ENCODE data around the gene RCCD1.
A peak's percentile ranks its signal among the peaks of the same experiment; 100 is the strongest.

The RCCD1 gene

GRCh38 chr15:90934949-90935751 lies 19.5 kb upstream of the RCCD1 start, which contains the start of gene UNC45A:
Gene UNC45A, plus strand, starts transcription at chr15:90935285. Its CDS starts 40 bp downstream, at chr15:90935325.
- no peak for TF ChIP-seq EP300 (IDR thresholded peaks at IDR 0.05; ENCODE audit: borderline replicate concordance)
- TF ChIP-seq ZBTB7A (IDR thresholded peaks at IDR 0.05; ENCODE audit: low read depth), result peak; percentile 89
- TF ChIP-seq FOXM1 (IDR thresholded peaks at IDR 0.05; ENCODE audit: borderline replicate concordance, low read depth), result 0 out of 2 replicates have a peak, but pooled peaks have one; percentile 36
- TF ChIP-seq TAF1 (IDR thresholded peaks at IDR 0.05; ENCODE audit: low read depth), result peak; percentile 83; the same call in 1 of the 2 replicates

DNA sequence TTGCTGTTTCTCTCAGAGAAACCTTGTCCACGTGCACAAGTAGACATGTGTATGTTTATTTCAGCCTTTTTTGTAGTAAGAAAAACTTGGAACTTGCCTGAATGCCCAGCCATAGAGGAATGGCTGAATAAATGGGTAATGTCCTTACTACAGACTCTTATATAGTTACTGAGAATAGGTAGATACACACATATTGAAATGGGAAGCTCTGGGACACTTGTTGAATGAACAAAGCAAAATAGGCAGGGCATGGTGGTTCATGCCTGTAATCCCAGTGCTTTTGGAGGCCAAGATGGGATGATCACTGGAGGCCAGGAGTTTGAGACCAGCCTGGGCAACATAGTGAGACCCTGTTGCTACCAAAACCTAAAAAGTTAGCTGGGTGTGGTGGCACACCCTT lies 17.9 kb upstream of the RCCD1 start:
- TF ChIP-seq TAF1 (IDR thresholded peaks at IDR 0.05; ENCODE audit: low read depth), result no peak

- TF ChIP-seq EP300 (IDR thresholded peaks at IDR 0.05; ENCODE audit: borderline replicate concordance) (no peak), NFIC (IDR thresholded peaks at IDR 0.05) (no peak), CREB1 (IDR thresholded peaks at IDR 0.05; ENCODE audit: low read depth) (no peak), EGR1 (IDR thresholded peaks at IDR 0.05) (no peak), MAX (IDR thresholded peaks at IDR 0.05) (no peak), FOXM1 (IDR thresholded peaks at IDR 0.05; ENCODE audit: borderline replicate concordance, low read depth) (no peak), TAF1 (IDR thresholded peaks at IDR 0.05; ENCODE audit: low read depth) (no peak), ZBTB7A (IDR thresholded peaks at IDR 0.05; ENCODE audit: low read depth) (no peak), USF1 (IDR thresholded peaks at IDR 0.05) (no peak), CEBPB (IDR thresholded peaks at IDR 0.05) (no peak), TCF12 (IDR thresholded peaks at IDR 0.05; ENCODE audit: low read depth) (no peak), YY1 (IDR thresholded peaks at IDR 0.05; ENCODE audit: low read depth) (no peak), TEAD4 (IDR thresholded peaks at IDR 0.05) (no peak), RAD21 (IDR thresholded peaks at IDR 0.05; ENCODE audit: low read depth) (no peak)
- TF ChIP-seq, protein P1, sequence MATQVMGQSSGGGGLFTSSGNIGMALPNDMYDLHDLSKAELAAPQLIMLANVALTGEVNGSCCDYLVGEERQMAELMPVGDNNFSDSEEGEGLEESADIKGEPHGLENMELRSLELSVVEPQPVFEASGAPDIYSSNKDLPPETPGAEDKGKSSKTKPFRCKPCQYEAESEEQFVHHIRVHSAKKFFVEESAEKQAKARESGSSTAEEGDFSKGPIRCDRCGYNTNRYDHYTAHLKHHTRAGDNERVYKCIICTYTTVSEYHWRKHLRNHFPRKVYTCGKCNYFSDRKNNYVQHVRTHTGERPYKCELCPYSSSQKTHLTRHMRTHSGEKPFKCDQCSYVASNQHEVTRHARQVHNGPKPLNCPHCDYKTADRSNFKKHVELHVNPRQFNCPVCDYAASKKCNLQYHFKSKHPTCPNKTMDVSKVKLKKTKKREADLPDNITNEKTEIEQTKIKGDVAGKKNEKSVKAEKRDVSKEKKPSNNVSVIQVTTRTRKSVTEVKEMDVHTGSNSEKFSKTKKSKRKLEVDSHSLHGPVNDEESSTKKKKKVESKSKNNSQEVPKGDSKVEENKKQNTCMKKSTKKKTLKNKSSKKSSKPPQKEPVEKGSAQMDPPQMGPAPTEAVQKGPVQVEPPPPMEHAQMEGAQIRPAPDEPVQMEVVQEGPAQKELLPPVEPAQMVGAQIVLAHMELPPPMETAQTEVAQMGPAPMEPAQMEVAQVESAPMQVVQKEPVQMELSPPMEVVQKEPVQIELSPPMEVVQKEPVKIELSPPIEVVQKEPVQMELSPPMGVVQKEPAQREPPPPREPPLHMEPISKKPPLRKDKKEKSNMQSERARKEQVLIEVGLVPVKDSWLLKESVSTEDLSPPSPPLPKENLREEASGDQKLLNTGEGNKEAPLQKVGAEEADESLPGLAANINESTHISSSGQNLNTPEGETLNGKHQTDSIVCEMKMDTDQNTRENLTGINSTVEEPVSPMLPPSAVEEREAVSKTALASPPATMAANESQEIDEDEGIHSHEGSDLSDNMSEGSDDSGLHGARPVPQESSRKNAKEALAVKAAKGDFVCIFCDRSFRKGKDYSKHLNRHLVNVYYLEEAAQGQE (IDR thresholded peaks at IDR 0.05; ENCODE audit: low read depth), result no peak
Observed at GRCh38 chr15:90938261-90938660, 16.4 kb upstream of the RCCD1 start.

- TF ChIP-seq CEBPB (IDR thresholded peaks at IDR 0.05) (no peak), EP300 (IDR thresholded peaks at IDR 0.05; ENCODE audit: borderline replicate concordance) (no peak), CREB1 (IDR thresholded peaks at IDR 0.05; ENCODE audit: low read depth) (no peak), ZBTB7A (IDR thresholded peaks at IDR 0.05; ENCODE audit: low read depth) (no peak), EGR1 (IDR thresholded peaks at IDR 0.05) (no peak), YY1 (IDR thresholded peaks at IDR 0.05; ENCODE audit: low read depth) (no peak), TEAD4 (IDR thresholded peaks at IDR 0.05) (no peak), USF1 (IDR thresholded peaks at IDR 0.05) (no peak), FOXM1 (IDR thresholded peaks at IDR 0.05; ENCODE audit: borderline replicate concordance, low read depth) (no peak), TCF12 (IDR thresholded peaks at IDR 0.05; ENCODE audit: low read depth) (no peak), MAX (IDR thresholded peaks at IDR 0.05) (no peak), RAD21 (IDR thresholded peaks at IDR 0.05; ENCODE audit: low read depth) (no peak), TAF1 (IDR thresholded peaks at IDR 0.05; ENCODE audit: low read depth) (no peak), NFIC (IDR thresholded peaks at IDR 0.05) (no peak)
- TF ChIP-seq, protein P1 (IDR thresholded peaks at IDR 0.05; ENCODE audit: low read depth), result no peak
Observed at GRCh38 chr15:90939756-90940155, 14.9 kb upstream of the RCCD1 start.

DNA sequence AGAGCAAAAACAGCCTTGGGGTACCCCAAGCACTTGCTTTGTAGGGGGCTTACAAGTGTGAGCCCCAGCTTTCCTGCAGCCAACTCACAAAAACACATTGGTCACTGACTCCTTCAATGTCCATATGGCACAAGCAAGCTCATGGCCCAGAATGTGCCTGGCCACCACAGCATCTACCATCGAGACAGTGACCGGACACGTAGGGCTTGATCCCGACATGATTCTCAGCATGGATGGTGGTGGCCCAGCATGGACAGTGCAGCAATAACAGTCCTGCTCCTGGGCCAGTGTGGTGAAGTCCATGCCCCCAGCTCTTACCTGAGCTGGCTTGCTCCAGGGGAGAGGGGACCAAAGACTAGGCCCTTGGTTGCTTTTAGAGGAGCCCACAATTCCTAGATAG lies 13.6 kb upstream of the RCCD1 start:
- no peak for TF ChIP-seq CEBPB (IDR thresholded peaks at IDR 0.05)
- no peak for TF ChIP-seq FOXM1 (IDR thresholded peaks at IDR 0.05; ENCODE audit: borderline replicate concordance, low read depth)
- no peak for TF ChIP-seq CREB1 (IDR thresholded peaks at IDR 0.05; ENCODE audit: low read depth)
- TF ChIP-seq NFIC (IDR thresholded peaks at IDR 0.05), result no peak
- no peak for TF ChIP-seq RAD21 (IDR thresholded peaks at IDR 0.05; ENCODE audit: low read depth)
- TF ChIP-seq EGR1 (IDR thresholded peaks at IDR 0.05), result no peak
- TF ChIP-seq TEAD4 (IDR thresholded peaks at IDR 0.05), result no peak
- TF ChIP-seq MAX (IDR thresholded peaks at IDR 0.05), result no peak

All from Ishikawa (cell line).